Stomach (tissue), 19 donors: ENCODE measurements around the gene PCDHA13. TPM values are rescaled to one million over a fixed set of nuclear protein-coding genes. Genes with fewer than 3 reads are reported as not detected.
A peak's percentile ranks its signal among the peaks of the same experiment; 100 is the strongest.
"Not testable (repeated sequence)": the region's sequence is repeated elsewhere in the genome, so short reads cannot be mapped to it uniquely, and the experiment has no call there.

Experiments used
- DNase-seq, 2 donors: peaks; one replicate each; pipeline versions ENCODE4 v3.0.0 to v3.0.0-alpha.2; 2013 to 2019
- H3K27ac ChIP-seq, 5 donors: fragments of 200-600 bp in 4 of 5; sonication (generic) in 4 of 5; one replicate each; pipeline ENCODE4 v1.5.1; 2013 to 2019; ENCODE audit warnings: mild to moderate bottlenecking in 1 of 5, moderate library complexity in 1 of 5
- H3K27me3 ChIP-seq, 3 donors: fragments of 200-600 bp; sonication (generic); one replicate each; pipeline ENCODE4 v1.5.1; 2017 to 2019; ENCODE audit warnings: mixed run types in 1 of 3
- H3K36me3 ChIP-seq, 4 donors: fragments of 200-600 bp; sonication (generic); 1 replicate in 3 of 4; 2 replicates in 1 of 4; pipeline ENCODE4 v1.5.1; 2016 to 2019
- H3K4me1 ChIP-seq, 4 donors: fragments of 200-600 bp; sonication (generic); one replicate each; pipeline ENCODE4 v1.5.1; 2016 to 2019
- H3K4me3 ChIP-seq, 4 donors: fragments of 200-600 bp; sonication (generic) in 3 of 4; one replicate each; pipeline ENCODE4 v1.5.1; 2016 to 2019; ENCODE audit warnings: mild to moderate bottlenecking in 1 of 4
- H3K9me3 ChIP-seq, 4 donors: fragments of 200-600 bp; sonication (generic); one replicate each; pipeline ENCODE4 v1.5.1; 2016 to 2019
- CTCF ChIP-seq, 7 experiments: fragments of 450-650 bp in 4 of 7; fragments of 200-600 bp in 3 of 7; sonication (generic) in 3 of 7; IDR thresholded peaks; one replicate each; pipeline ENCODE4 v1.5.1; 2016 to 2019; ENCODE audit warnings: antibody characterized with exemption in 7 of 7, control low read depth in 2 of 7, mild to moderate bottlenecking in 1 of 7
- EP300 ChIP-seq: sonication (generic); formaldehyde crosslinking; IDR thresholded peaks from one replicate; pipeline ENCODE4 v1.6.1; 2017; ENCODE audit warnings: antibody characterized with exemption
- POLR2A ChIP-seq, 4 donors: fragments of 450-650 bp; IDR thresholded peaks; one replicate each; pipeline ENCODE4 v1.6.1; 2016; ENCODE audit warnings: antibody characterized with exemption in 4 of 4, control low read depth in 2 of 4, mild to moderate bottlenecking in 1 of 4, moderate library complexity in 1 of 4
- POLR2AphosphoS5 ChIP-seq, 3 donors: sonication (generic); formaldehyde crosslinking; IDR thresholded peaks; one replicate each; pipeline ENCODE4 v1.6.1; 2016; ENCODE audit warnings: antibody characterized with exemption in 3 of 3
- WGBS, 5 donors: extraction: QIAGEN DNeasy Blood & Tissue Kit in 3 of 5; methylation state at CpG; one replicate each; pipeline versions ENCODE4 v1.1.5 to v1.1.7; 2013 to 2018; 5-methylcytosine and 5-hydroxymethylcytosine counted together
- intact Hi-C: fragments of 100-400 bp; cut with DNase I; formaldehyde crosslinking; loops from one replicate; pipeline ENCODE4 v1.15.1; 2023; ENCODE audit warnings: low total_unique reads
- long read RNA-seq, 10 donors: transcript quantifications; one replicate each; lab custom pipeline, GENCODE V29; 2026
- polyA plus RNA-seq, 3 donors: library from polyadenylated mRNA; stranded (reverse); fragments of 200-250 nt; gene quantifications; one replicate each; pipeline ENCODE4 v1.2.3, GENCODE V29; 2013
- total RNA-seq, 5 donors: library from RNA; depleted of rRNA; stranded (reverse); fragments of >200 nt; gene quantifications; one replicate each; pipeline versions ENCODE4 v1.1.0 to v1.2.3, GENCODE V29; 2014 to 2016
- donor health status: healthy with polysubstance abuse.
- donor health status: Bipolar disorder and iron deficiency.
- donor health status: healthy.

PCDHA13 gene
- 1 to 10 TPM in 2 of 5 donors, under 1 TPM in 2, not detected in 1; 0.14 to 4.3 (median 1.2) TPM for total RNA-seq
- polyA plus RNA-seq: under 1 TPM in 1 of 3 donors, not detected in 2; 0.61 TPM
- long read RNA-seq, donor 1: 0 reads
- long read RNA-seq, donor 2: 0 reads
- long read RNA-seq, donor 3: 0 reads
- long read RNA-seq, donor 4: 0 reads
- long read RNA-seq, donor 5, full-length matches to known transcripts: 1 of 1 reads
- long read RNA-seq, donor 5, partial matches to known transcripts: 0 of 1 reads
- long read RNA-seq, donor 5, other reads (novel, unspliced or antisense): 0 of 1 reads
- long read RNA-seq, donor 6: 0 reads
- long read RNA-seq, donor 7: 0 reads
- long read RNA-seq, donor 8: 0 reads
- long read RNA-seq, donor 9, partial matches to known transcripts: 0 of 1 reads
- long read RNA-seq, donor 9, other reads (novel, unspliced or antisense): 0 of 1 reads
- long read RNA-seq, donor 10: 0 reads

- Histone ChIP-seq H3K4me1 (no peaks in the 10 kb centered on the region), H3K9me3 (peaks cover 10 to 54% (median 45%) of the 10 kb centered on the region in 4 donors), H3K27ac (no peak within 1 kb of the TSS), H3K36me3 (peaks cover 0 to 4% (median 0%) of the 10 kb centered on the region in 4 donors), H3K4me3 (peak within 1 kb of the TSS in 1 of 4 donors; percentile 6), H3K27me3 (peaks cover 0 to 56% (median 3%) of the 10 kb centered on the region in 3 donors)
- TF ChIP-seq EP300: no peak
- TF ChIP-seq POLR2A (IDR thresholded peaks at IDR 0.05): no peak
- no peak for TF ChIP-seq CTCF (IDR thresholded peaks at IDR 0.05)
- TF ChIP-seq POLR2AphosphoS5 (IDR thresholded peaks at IDR 0.05): no peak
- DNase-seq: peak in 1 of 2 donors; percentile 28
- WGBS, 5 donors: 16 to 24% (median 20%) methylated on average over 30 to 35 of the region's 35 CpGs
- intact Hi-C loops: no loop called here
These were observed at the start of gene PCDHA13 for GRCh38 chr5:140881889-140882590. TSS of gene PCDHA13 (plus strand) at chr5:140882124. CDS start at chr5:140882269, 145 bp downstream.

- intact Hi-C loops: no loop called here
- WGBS, 5 donors: 10 to 18% (median 12%) methylated on average over 8 of the region's 8 CpGs
- H3K9me3 ChIP-seq: peaks cover 28 to 70% (median 53%) of the 10 kb centered on the region in 4 donors
- TF ChIP-seq POLR2A (IDR thresholded peaks at IDR 0.05): no peak
- no peak for TF ChIP-seq EP300
- no peak for TF ChIP-seq CTCF (IDR thresholded peaks at IDR 0.05)
- no peak for TF ChIP-seq POLR2AphosphoS5 (IDR thresholded peaks at IDR 0.05)
- peaks cover 0 to 71% (median 4%) of the 10 kb centered on the region in 3 donors for H3K27me3 ChIP-seq
- no peak within 1 kb of the TSS for H3K27ac ChIP-seq
- H3K4me3 ChIP-seq: peak within 1 kb of the TSS in 3 of 4 donors; percentile 9 to 24 (median 13)
- H3K36me3 ChIP-seq: no peaks in the 10 kb centered on the region
- no peaks in the 10 kb centered on the region for H3K4me1 ChIP-seq
- peak in 1 of 2 donors; percentile 28 for DNase-seq
These were observed 47.9 kb upstream of the PCDHA13 start, which contains the start of gene PCDHA7 for GRCh38 chr5:140833993-140834392. TSS of gene PCDHA7 (plus strand) at chr5:140834269. CDS start at chr5:140834384, 115 bp downstream.

GRCh38 chr5:140834439-140835008 lies 47.4 kb upstream of the PCDHA13 start:
- H3K9me3 ChIP-seq: peaks cover 26 to 69% (median 48%) of the 10 kb centered on the region in 4 donors
- H3K27ac ChIP-seq, intact Hi-C loops, DNase-seq, H3K4me1 ChIP-seq, H3K36me3 ChIP-seq: not testable (repeated sequence)
- H3K27me3 ChIP-seq: peaks cover 0 to 66% (median 4%) of the 10 kb centered on the region in 3 donors
- 20 to 27% (median 24%) methylated on average over 12 to 27 of the region's 38 CpGs for WGBS, 5 donors
- H3K4me3 ChIP-seq: peak overlapping the region in 3 of 4 donors; percentile 9 to 24 (median 13)

GRCh38 chr5:140835622-140836510 lies 46.1 kb upstream of the PCDHA13 start:
- no peak overlapping the region for H3K27ac ChIP-seq
- H3K9me3 ChIP-seq: peaks cover 19 to 66% (median 40%) of the 10 kb centered on the region in 4 donors
- H3K36me3 ChIP-seq: no peaks in the 10 kb centered on the region
- no peak overlapping the region for H3K4me3 ChIP-seq
- no peak for DNase-seq
- TF ChIP-seq EP300 (no peak), POLR2A (IDR thresholded peaks at IDR 0.05) (no peak), CTCF (IDR thresholded peaks at IDR 0.05) (no peak), POLR2AphosphoS5 (IDR thresholded peaks at IDR 0.05) (no peak)
- intact Hi-C loops: no loop called here
- peaks cover 0 to 60% (median 4%) of the 10 kb centered on the region in 3 donors for H3K27me3 ChIP-seq
- 45 to 62% (median 49%) methylated on average over 42 to 103 of the region's 103 CpGs for WGBS, 5 donors
- no peaks in the 10 kb centered on the region for H3K4me1 ChIP-seq
